Spleen (tissue), 11 donors: ENCODE measurements around the gene PRR27. TPM values are rescaled to one million over a fixed set of nuclear protein-coding genes. Genes with fewer than 3 reads are reported as not detected.

Experiments used
- DNase-seq: peaks from one replicate; pipeline ENCODE4 v3.0.0-alpha.2; 2020
- H3K27ac ChIP-seq, 8 donors: fragments of 200-600 bp; sonication (generic) in 7 of 8; 1 replicate in 4 of 8; 2 replicates in 4 of 8; pipeline versions ENCODE4 v1.5.0 to v1.8.0; 2016 to 2021; ENCODE audit warnings: inconsistent platforms in 4 of 8, mild to moderate bottlenecking in 4 of 8, moderate library complexity in 1 of 8
- H3K27me3 ChIP-seq, 7 donors: fragments of 200-600 bp; sonication (generic) in 6 of 7; replicated peaks in 1 of 7; 1 replicate in 4 of 7; 2 replicates in 3 of 7; pipeline versions ENCODE4 v1.5.0 to v1.8.0; 2016 to 2021; ENCODE audit warnings: inconsistent platforms in 3 of 7, mild to moderate bottlenecking in 1 of 7
- H3K36me3 ChIP-seq, 6 donors: fragments of 200-600 bp; sonication (generic) in 5 of 6; 1 replicate in 4 of 6; 2 replicates in 2 of 6; pipeline versions ENCODE4 v1.5.0 to v1.8.0; 2016 to 2021; ENCODE audit warnings: inconsistent platforms in 2 of 6
- H3K4me1 ChIP-seq, 6 donors: fragments of 200-600 bp; sonication (generic) in 5 of 6; 1 replicate in 3 of 6; 2 replicates in 3 of 6; pipeline versions ENCODE4 v1.5.0 to v1.8.0; 2016 to 2021; ENCODE audit warnings: inconsistent platforms in 3 of 6
- H3K4me3 ChIP-seq, 8 donors: fragments of 200-600 bp; sonication (generic) in 7 of 8; 1 replicate in 4 of 8; 2 replicates in 4 of 8; pipeline versions ENCODE4 v1.5.0 to v1.8.0; 2016 to 2021; ENCODE audit warnings: inconsistent platforms in 4 of 8, mild to moderate bottlenecking in 4 of 8, moderate library complexity in 2 of 8
- H3K9me3 ChIP-seq, 8 donors: fragments of 200-600 bp; sonication (generic) in 7 of 8; 1 replicate in 4 of 8; 2 replicates in 4 of 8; pipeline versions ENCODE4 v1.5.0 to v1.8.0; 2016 to 2021; ENCODE audit warnings: inconsistent platforms in 4 of 8
- CTCF ChIP-seq, 11 experiments: fragments of 200-600 bp in 7 of 11; fragments of 450-650 bp in 4 of 11; sonication (generic) in 4 of 11; IDR thresholded peaks in 8 of 11; conservative IDR thresholded peaks in 3 of 11; 1 replicate in 7 of 11; 2 replicates in 4 of 11; pipeline versions ENCODE4 v1.4.0 to v1.8.0; 2016 to 2021; ENCODE audit warnings: antibody characterized with exemption in 11 of 11, inconsistent platforms in 4 of 11, mild to moderate bottlenecking in 1 of 11
- POLR2A ChIP-seq, 3 donors: fragments of 450-650 bp; IDR thresholded peaks; one replicate each; pipeline ENCODE4 v1.5.1; 2017; ENCODE audit warnings: antibody characterized with exemption in 3 of 3, mild to moderate bottlenecking in 1 of 3
- POLR2AphosphoS5 ChIP-seq, 3 donors: sonication (generic); formaldehyde crosslinking; IDR thresholded peaks; one replicate each; pipeline ENCODE4 v1.5.1; 2017; ENCODE audit warnings: antibody characterized with exemption in 3 of 3
- WGBS, 5 donors: extraction: QIAGEN DNeasy Blood & Tissue Kit in 3 of 5; methylation state at CpG; one replicate each; pipeline versions ENCODE4 v1.1.5 to v1.1.7; 2013 to 2018; 5-methylcytosine and 5-hydroxymethylcytosine counted together
- intact Hi-C: fragments of 100-400 bp; cut with DNase I; formaldehyde crosslinking; loops from one replicate; pipeline ENCODE4 v1.15.0; 2023; ENCODE audit warnings: low total_unique reads
- polyA plus RNA-seq, 3 donors: library from polyadenylated mRNA; stranded (reverse); fragments of 200-250 nt; gene quantifications; one replicate each; pipeline ENCODE4 v1.2.1, GENCODE V29; 2013
- total RNA-seq, 7 donors: library from RNA; depleted of rRNA in 3 of 7; stranded (reverse); fragments of >200 nt in 3 of 7; fragmentation: NEBNext Ultra II Directional in 4 of 7; extraction: Animal tissue kit (Norgen Biotek cat#: 25700) in 4 of 7; gene quantifications; one replicate each; pipeline versions ENCODE4 v1.1.0 to v1.2.1, GENCODE V29; 2016 to 2021
- donor health status: healthy with polysubstance abuse.
- donor health status: DM: no; HTN: no; CAD: no; lungs with moderate emphysema.
- donor health status: DM: no; HTN: no; CAD: no.
- donor health status: Bipolar disorder and iron deficiency.
- donor health status: healthy.
- donor health status: DM: no; HTN: no; CAD: no.
- donor health status: DM: yes; HTN: yes; CAD: no.

Gene PRR27
- total and polyA plus RNA-seq, 10 donors, result not detected

- TF ChIP-seq POLR2AphosphoS5 (IDR thresholded peaks at IDR 0.05) (no peak), CTCF (IDR thresholded peaks at IDR 0.05 in 8 of 11, conservative IDR thresholded peaks at IDR 0.05 in 3 of 11) (no peak), POLR2A (IDR thresholded peaks at IDR 0.05) (no peak)
- Histone ChIP-seq H3K36me3 (no peaks in the 10 kb centered on the region), H3K4me1 (no peaks in the 10 kb centered on the region), H3K27me3 (no peaks in the 10 kb centered on the region), H3K4me3 (no peak overlapping the region), H3K9me3 (no peaks in the 10 kb centered on the region), H3K27ac (no peak overlapping the region)
- DNase-seq, result no peak
- WGBS, 5 donors, result 49 to 60% (median 55%) methylated on average over 1 of the region's 1 CpG
- intact Hi-C loops, result no loop called here
Observed at GRCh38 chr4:70183940-70184246, 29.9 kb downstream of the PRR27 start.

- no peak for DNase-seq
- Histone ChIP-seq H3K36me3 (no peaks in the 10 kb centered on the region), H3K4me1 (no peaks in the 10 kb centered on the region), H3K9me3 (no peaks in the 10 kb centered on the region), H3K27me3 (no peaks in the 10 kb centered on the region), H3K4me3 (no peak overlapping the region), H3K27ac (no peak overlapping the region)
- 72 to 86% (median 83%) methylated on average over 1 of the region's 1 CpG for WGBS, 5 donors
- intact Hi-C loops, result no loop called here
- TF ChIP-seq POLR2AphosphoS5 (IDR thresholded peaks at IDR 0.05) (no peak), POLR2A (IDR thresholded peaks at IDR 0.05) (no peak), CTCF (IDR thresholded peaks at IDR 0.05 in 8 of 11, conservative IDR thresholded peaks at IDR 0.05 in 3 of 11) (no peak)
Observed at GRCh38 chr4:70187216-70187615, 33.2 kb downstream of the PRR27 start.

- H3K9me3 ChIP-seq, result no peaks in the 10 kb centered on the region
- H3K36me3 ChIP-seq, result no peaks in the 10 kb centered on the region
- whole genome bisulfite sequencing, 5 donors, result 84 to 98% (median 97%) methylated on average over 1 of the region's 1 CpG
- no peak overlapping the region for H3K27ac ChIP-seq
- intact Hi-C loops, result no loop called here
- TF ChIP-seq POLR2AphosphoS5 (IDR thresholded peaks at IDR 0.05) (no peak), CTCF (IDR thresholded peaks at IDR 0.05 in 8 of 11, conservative IDR thresholded peaks at IDR 0.05 in 3 of 11) (no peak), POLR2A (IDR thresholded peaks at IDR 0.05) (no peak)
- no peaks in the 10 kb centered on the region for H3K4me1 ChIP-seq
- no peaks in the 10 kb centered on the region for H3K27me3 ChIP-seq
- no peak for DNase-seq
- no peak overlapping the region for H3K4me3 ChIP-seq
Observed at GRCh38 chr4:70190579-70190978, 36.5 kb downstream of the PRR27 start.

- no peak for TF ChIP-seq CTCF (IDR thresholded peaks at IDR 0.05 in 8 of 11, conservative IDR thresholded peaks at IDR 0.05 in 3 of 11)
- no peak for DNase-seq
- intact Hi-C loops, result no loop called here
- 50 to 76% (median 59%) methylated on average over 1 of the region's 1 CpG for WGBS, 5 donors
- Histone ChIP-seq H3K27ac (no peak overlapping the region), H3K9me3 (no peaks in the 10 kb centered on the region), H3K36me3 (no peaks in the 10 kb centered on the region), H3K4me1 (no peaks in the 10 kb centered on the region), H3K4me3 (no peak overlapping the region), H3K27me3 (no peaks in the 10 kb centered on the region)
Observed at GRCh38 chr4:70191647-70192046, 37.6 kb downstream of the PRR27 start.
